T follicular helper cell (primary cell): ENCODE results near the gene TYK2.

Experiments used
- DNase-seq: peaks from one replicate; pipeline ENCODE4 v3.0.0-alpha.2; 2020; ENCODE audit warnings: low read depth

The TYK2 gene

GRCh38 chr19:10333758-10334587 lies 46.4 kb downstream of the TYK2 start:
- DNase-seq = no peak

- DNase-seq = peak; percentile 97
Measured at GRCh38 chr19:10332965-10333757, 47.2 kb downstream of the TYK2 start, which contains the start of gene RAVER1. Gene RAVER1 (minus strand): TSS chr19:10333529. CDS start chr19:10333507, 22 bp downstream.

GRCh38 chr19:10332158-10332964 lies 48.0 kb downstream of the TYK2 start:
- no peak for DNase-seq

GRCh38 chr19:10329555-10329954 lies 50.8 kb downstream of the TYK2 start:
- DNase-seq = no peak

GRCh38 chr19:10328558-10329429 lies 51.6 kb downstream of the TYK2 start:
- no peak for DNase-seq

GRCh38 chr19:10327793-10328192 lies 52.6 kb downstream of the TYK2 start:
- no peak for DNase-seq

GRCh38 chr19:10325732-10326131 lies 54.6 kb downstream of the TYK2 start:
- DNase-seq = no peak

- no peak for DNase-seq
Measured at GRCh38 chr19:10321874-10322835, 58.2 kb downstream of the TYK2 start.

GRCh38 chr19:10321417-10321797 lies 59.0 kb downstream of the TYK2 start:
- DNase-seq = no peak

- DNase-seq = no peak
Measured at GRCh38 chr19:10320602-10321416, 59.6 kb downstream of the TYK2 start.

GRCh38 chr19:10318807-10319682 lies 61.3 kb downstream of the TYK2 start:
- DNase-seq = no peak

GRCh38 chr19:10317857-10318462 lies 62.4 kb downstream of the TYK2 start:
- DNase-seq = no peak

- no peak for DNase-seq
Measured at GRCh38 chr19:10317045-10317856, 63.1 kb downstream of the TYK2 start.

- no peak for DNase-seq
Measured at GRCh38 chr19:10316229-10317044, 63.9 kb downstream of the TYK2 start.

- DNase-seq = peak; percentile 87
Measured at GRCh38 chr19:10315335-10316214, 64.8 kb downstream of the TYK2 start, which contains the start of gene FDX2. Gene FDX2 (minus strand): TSS chr19:10316015. CDS start chr19:10315996, 19 bp downstream.
